22Rv1 (cell line): Measurements from ENCODE around the gene ALDH1A3.

Source experiments
- H3K27ac ChIP-seq: fragments of 450-650 bp; 2 replicates; pipeline ENCODE4 v1.5.1; 2017
- CTCF ChIP-seq: fragments of 450-650 bp; IDR thresholded peaks from 2 replicates; pipeline ENCODE4 v1.5.1; 2017; ENCODE audit warnings: mild to moderate bottlenecking
- ZFX ChIP-seq: fragments of 450-650 bp; IDR thresholded peaks from 2 replicates; pipeline ENCODE4 v1.6.1; 2017; ENCODE audit warnings: antibody characterized with exemption, borderline replicate concordance

The ALDH1A3 gene

DNA sequence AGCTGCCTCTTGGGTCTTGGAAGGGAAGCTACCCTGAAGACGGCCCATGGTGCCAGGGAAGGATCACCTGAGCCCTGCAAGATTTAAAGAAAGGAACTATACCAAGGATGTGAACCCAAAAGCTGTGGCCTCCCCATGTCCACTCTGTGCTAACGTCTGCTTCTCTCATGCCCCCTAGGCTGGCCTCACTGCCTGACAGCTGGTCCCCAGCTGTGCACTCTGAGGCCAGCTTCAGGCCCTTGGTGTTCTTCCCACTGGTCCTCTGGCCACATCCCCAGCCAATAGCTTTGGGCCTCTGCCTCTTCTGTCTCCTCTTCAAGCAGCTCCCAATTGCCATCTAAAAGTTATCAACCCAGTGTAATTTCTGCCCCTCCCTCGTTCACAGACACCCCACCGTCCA lies 34.3 kb downstream of the ALDH1A3 start:
- H3K27ac ChIP-seq = no peak overlapping the region
- no peak for TF ChIP-seq CTCF
- TF ChIP-seq ZFX = no peak

GRCh38 chr15:100914876-100915275 lies 35.2 kb downstream of the ALDH1A3 start:
- TF ChIP-seq CTCF = no peak
- TF ChIP-seq ZFX = no peak
- no peak overlapping the region for H3K27ac ChIP-seq

GRCh38 chr15:100918034-100918689 lies 38.5 kb downstream of the ALDH1A3 start:
- no peak for TF ChIP-seq ZFX
- peak; percentile 96 for TF ChIP-seq CTCF
- no peak overlapping the region for H3K27ac ChIP-seq

DNA sequence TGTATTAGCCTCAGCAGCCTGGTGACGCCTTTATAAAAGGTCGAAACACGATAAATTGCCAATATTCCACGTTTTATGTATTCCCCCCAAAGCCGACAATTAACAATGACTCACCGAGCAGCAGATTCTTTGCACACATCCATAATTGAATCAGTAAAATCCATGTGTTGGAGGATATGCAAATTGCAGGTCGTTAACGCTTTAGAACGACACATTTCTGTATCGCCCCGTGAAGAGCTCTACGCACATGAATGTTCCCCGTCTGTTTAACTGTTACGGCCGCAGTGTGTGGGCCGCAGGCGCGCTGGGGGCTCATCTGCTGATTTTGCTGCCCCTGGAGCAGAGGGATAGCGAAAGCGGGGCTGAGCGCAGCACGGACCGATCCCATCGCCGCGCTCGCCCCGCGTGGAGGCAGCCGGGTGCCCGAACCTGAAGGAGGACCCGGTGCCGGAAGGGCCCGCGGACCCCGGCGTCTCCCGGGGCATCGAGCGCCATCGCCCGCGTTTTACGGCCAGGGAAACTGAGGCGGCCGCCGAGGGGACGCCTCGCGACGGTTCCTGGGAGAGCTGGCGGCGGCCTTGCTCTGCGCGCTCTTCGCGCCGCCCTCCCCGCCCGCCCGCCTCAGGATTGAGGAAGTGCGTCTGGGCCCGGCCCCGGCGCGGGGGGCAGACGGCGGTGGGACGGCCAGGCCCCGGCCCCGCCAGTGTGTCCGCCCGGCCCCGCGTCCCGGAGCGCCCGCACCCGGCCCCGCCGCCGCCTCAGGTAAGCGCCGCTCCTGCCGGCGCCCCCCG lies 39.3 kb downstream of the ALDH1A3 start, which contains the start of gene LRRK1:
TSS of gene LRRK1 (plus strand) at position 668 of the 791 bp plus-strand sequence. CDS start 5,276 bp downstream, outside the sequence.
- no peak within 1 kb of the TSS for H3K27ac ChIP-seq
- TF ChIP-seq CTCF (peak; percentile 44; the same call in 1 of the 2 replicates), ZFX (no peak)

DNA sequence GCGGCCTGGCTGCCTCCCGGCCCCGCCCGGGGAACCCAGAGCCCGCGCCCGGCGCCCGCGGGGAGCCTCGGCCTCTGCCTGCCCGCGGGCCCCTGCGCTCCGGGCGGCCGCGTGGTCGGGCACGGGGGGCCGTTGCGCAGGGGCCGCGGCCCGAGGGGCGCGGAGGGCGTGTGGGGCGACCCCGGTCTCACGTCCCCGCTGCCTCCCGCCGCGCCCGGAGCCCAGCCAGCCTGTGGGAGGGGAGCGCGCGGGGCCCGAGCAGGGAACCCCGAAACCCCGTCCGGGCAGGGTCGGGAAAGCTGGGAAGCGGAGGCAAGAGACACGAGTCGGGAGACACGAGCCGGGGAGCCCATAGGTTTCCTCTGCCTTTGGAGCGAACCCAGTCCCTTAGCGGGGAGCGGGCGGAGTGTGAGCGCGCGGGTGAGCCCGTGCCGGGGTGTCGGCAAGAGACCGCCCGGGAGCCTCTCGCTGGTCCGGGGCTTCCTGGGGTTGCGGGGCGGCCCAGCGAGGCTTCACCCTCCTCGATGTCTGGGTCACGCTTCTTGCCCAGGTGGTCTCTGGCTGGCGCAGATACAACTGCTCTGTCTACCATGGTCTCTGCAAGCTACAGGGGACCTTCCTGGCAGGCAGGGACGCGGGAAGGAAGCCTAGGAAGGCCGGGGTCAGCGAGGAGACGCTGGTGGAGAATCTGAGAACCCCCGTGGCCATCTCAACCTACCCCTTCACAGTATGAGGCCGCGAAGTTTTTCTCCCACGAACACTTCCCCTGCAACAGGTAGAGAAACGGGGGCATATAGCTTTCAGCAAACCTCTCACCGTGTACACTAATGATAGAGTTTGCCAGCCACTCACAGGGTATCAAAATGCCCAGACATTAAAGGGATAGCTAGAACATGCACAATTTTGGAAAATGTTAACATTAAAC lies 40.1 kb downstream of the ALDH1A3 start:
- no peak overlapping the region for H3K27ac ChIP-seq
- TF ChIP-seq CTCF (peak; percentile 4; the same call in 1 of the 2 replicates), ZFX (no peak)

GRCh38 chr15:100920516-100921135 lies 41.0 kb downstream of the ALDH1A3 start:
- TF ChIP-seq CTCF = no peak
- no peak for TF ChIP-seq ZFX
- no peak overlapping the region for H3K27ac ChIP-seq
